T-helper 1 cell treated with Interleukin-12 subunit alpha and Interleukin-12 subunit beta and Interleukin-4 antibody, amounts not matched to agents 30 ng/mL and 1 ng/mL, for 36 hours (primary cell): Measurements from ENCODE around the gene DENR. TPM values are rescaled to one million over a fixed set of nuclear protein-coding genes. Genes with fewer than 3 reads are reported as not detected.
"Not testable (repeated sequence)": the region's sequence is repeated elsewhere in the genome, so short reads cannot be mapped to it uniquely, and the experiment has no call there.

ENCODE experiments used
- intact Hi-C: fragments of 100-400 bp; cut with micrococcal nuclease; formaldehyde crosslinking; loops from one replicate; pipeline ENCODE4 v1.15.1; 2024
- total RNA-seq: library from RNA; stranded (reverse); gene quantifications from 2 replicates; pipeline ENCODE4 v1.2.3, GENCODE V29; 2022

DENR gene, protein sequence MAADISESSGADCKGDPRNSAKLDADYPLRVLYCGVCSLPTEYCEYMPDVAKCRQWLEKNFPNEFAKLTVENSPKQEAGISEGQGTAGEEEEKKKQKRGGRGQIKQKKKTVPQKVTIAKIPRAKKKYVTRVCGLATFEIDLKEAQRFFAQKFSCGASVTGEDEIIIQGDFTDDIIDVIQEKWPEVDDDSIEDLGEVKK
- 64.6 and 69.6 TPM in 2 replicates for total RNA-seq

GRCh38 chr12:122752464-122753318 is at the start of gene DENR:
TSS of gene DENR (plus strand) at chr12:122752824. CDS start at chr12:122753702, 878 bp downstream.
- intact Hi-C loops = loop anchor here (1.0 to 10.0 kb wide), 12 partner anchors 22 to 668 kb away; partner anchors contain the start of genes ABCB9, CCDC62, DIABLO and HCAR1

GRCh38 chr12:122702890-122703611 is 49.6 kb upstream of the DENR start, which contains the start of gene HCAR2:
TSS of gene HCAR2 (minus strand) at chr12:122703357. CDS start at chr12:122703283, 74 bp downstream.
- intact Hi-C loops = not testable (repeated sequence)

- intact Hi-C loops = not testable (repeated sequence)
Measured at GRCh38 chr12:122703841-122704240, 48.8 kb upstream of the DENR start.

GRCh38 chr12:122709287-122709686 is 43.3 kb upstream of the DENR start:
- intact Hi-C loops = not testable (repeated sequence)

GRCh38 chr12:122710341-122710740 is 42.3 kb upstream of the DENR start:
- intact Hi-C loops = not testable (repeated sequence)

GRCh38 chr12:122711266-122711665 is 41.4 kb upstream of the DENR start:
- intact Hi-C loops = not testable (repeated sequence)

GRCh38 chr12:122713491-122714188 is 39.0 kb upstream of the DENR start:
- intact Hi-C loops = not testable (repeated sequence)

- intact Hi-C loops = not testable (repeated sequence)
Measured at GRCh38 chr12:122715211-122715610, 37.4 kb upstream of the DENR start.

- intact Hi-C loops = not testable (repeated sequence)
Measured at GRCh38 chr12:122716658-122717057, 36.0 kb upstream of the DENR start, which contains the start of gene HCAR3. TSS of gene HCAR3 (minus strand) at chr12:122716811. CDS start at chr12:122716737, 74 bp downstream.

DNA sequence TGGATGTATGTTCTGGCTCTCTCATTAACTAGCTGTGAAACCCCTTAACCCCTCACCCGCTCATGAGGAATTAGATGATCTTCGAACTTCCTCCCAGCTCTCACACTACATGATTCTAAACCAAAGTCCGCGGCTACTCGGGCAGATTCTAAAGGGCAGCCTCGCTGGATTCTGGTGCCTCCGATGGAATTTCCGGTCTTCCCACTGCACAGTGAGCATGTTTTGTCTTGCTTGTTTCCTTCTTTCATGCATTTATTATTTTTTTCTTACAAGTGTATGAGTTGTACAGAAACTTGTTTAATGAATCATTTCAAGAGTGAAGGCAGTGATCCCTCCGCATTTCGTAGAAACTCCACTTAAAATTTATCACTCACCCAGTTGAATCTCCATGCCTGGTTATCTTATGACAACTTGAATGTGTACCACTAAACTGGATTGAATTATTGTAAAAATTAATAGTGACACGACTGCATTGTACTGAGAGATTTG is 31.5 kb upstream of the DENR start:
- intact Hi-C loops = no loop called here

DNA sequence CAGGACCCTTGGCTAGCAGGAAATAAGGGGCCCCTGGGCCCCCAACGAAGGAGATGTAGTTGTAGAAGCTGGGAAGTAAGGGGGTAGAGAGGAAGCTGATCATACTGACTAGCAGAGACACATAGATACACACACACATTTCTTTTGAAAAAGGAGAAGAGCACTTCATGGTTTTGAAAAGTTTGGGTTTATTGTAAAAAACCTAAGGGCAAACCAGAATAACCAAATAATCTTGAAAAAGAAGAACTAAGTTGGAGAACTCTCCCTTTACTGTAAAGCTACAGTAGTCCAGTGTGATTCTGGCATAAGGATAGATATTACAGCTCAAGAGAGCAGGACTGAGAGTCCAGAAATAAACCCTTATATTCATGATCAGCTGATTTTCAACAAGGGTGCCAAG is 30.2 kb upstream of the DENR start:
- intact Hi-C loops = no loop called here

GRCh38 chr12:122724641-122725243 is 27.9 kb upstream of the DENR start:
- intact Hi-C loops = loop anchor here (5.0 kb wide), 1 partner anchor 197 kb away; the partner anchor contains the start of genes KNTC1 and RSRC2

DNA sequence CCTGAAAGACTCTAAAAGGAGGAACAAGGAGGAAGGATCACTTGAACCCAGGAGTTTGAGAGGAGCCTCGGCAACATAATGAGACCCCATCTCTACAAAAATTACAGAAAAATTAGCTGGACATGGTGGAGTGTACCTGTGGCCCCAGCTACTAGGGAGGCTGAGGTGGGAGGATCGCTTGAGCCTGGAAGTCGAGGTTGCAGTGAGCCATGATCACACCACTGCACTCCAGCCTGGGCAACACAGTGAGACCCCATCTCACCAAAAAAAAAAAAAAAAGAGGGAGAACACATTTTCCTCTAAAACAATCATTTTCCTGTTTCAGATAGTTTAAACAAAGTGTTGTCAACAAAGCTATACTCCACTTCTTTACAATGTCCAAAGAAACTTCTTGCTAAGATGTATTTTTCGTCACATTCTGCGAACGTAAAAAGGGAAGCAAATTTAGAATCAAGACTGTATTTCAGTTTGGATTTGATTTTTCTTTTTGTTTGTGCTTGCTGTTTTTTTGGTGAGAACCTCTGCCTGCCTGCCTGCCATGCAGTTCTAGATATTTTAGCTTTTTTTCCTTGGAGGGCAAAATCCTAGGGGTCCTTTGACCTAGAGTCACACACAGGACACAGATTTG is 27.1 kb upstream of the DENR start:
- intact Hi-C loops = loop anchor here (5.0 kb wide), 1 partner anchor 198 kb away; the partner anchor contains the start of genes KNTC1 and RSRC2

DNA sequence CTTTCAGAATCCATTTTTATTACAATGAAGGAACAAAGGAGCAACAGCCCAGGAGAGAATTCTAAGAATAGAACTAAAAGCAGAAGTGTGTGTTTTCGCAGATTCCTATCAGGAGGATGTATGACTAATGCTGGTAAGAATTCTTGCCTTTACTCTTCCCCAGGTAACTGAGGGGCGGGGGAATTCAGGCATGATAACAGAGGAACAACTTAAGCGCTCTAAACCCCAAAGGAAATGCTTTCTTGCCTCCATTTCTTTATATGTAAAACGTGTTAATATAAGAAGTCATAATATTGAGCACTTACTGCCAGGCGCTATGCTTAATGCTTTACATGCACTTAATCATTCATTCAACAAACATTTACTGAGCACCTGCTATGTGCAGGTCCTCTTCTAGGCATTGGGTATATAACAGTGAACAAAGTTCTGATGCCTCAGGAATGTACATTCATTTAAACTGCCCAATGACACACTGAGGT is 26.5 kb upstream of the DENR start:
- intact Hi-C loops = loop anchor here (5.0 kb wide), 1 partner anchor 199 kb away; the partner anchor contains the start of genes KNTC1 and RSRC2

DNA sequence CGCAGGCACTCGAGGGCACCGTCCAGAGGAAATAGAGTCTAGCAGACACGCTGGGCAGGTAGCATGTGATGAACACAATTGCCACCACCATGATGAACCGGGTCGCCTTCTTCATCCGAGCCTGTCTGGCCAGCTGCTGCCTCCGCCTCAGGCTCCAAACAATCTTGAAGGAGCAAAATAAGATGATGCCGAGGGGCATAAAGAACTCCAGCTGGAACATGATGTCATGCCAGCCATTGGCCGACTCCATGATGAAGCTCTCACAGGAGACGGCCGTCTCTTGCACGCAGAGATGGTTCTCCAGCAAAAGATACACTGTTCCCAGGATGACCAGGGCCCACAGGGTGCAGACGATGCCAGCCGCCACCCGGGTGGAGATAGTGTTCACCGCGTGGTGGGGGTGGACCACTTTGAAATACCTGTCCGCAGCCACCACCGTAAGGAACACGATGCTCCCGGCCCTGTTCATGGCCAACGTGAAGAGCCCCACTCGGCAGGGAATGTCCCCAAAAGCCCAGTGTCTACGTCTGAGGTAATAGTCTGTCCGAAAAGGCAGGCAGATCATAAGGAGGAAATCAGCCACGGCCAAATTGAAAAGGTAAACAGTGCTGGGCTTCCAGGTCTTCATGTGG is 22.9 kb upstream of the DENR start:
- intact Hi-C loops = loop anchor here (1.0 to 5.0 kb wide), 2 partner anchors 23 to 202 kb away; partner anchors contain the start of genes DENR, KNTC1 and RSRC2

GRCh38 chr12:122730215-122731014 is 22.2 kb upstream of the DENR start, which contains the start of gene HCAR1:
TSS of gene HCAR1 (minus strand) at chr12:122730844. CDS start at chr12:122730339, 505 bp downstream.
- intact Hi-C loops = loop anchor here (1.0 kb wide), 1 partner anchor 22 kb away; the partner anchor contains the start of gene DENR

DNA sequence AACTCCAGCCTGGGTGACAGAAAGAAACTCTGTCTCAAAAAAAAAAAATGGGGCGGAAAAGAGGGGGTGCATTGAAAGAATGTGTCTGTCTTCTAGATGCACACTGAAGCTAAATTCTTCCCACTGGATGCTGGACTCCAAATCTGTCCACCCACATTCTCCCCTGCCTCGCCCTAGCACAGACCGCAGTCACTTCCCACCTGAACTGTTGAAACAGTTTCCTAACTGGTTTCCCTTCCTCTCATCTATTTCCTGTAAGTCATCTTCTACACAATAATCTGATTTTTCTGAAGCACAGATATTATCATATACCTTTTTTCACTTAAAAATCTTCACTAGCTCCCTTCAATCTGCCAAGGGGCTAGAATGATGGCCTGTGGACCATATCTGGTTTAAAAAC is 20.5 kb upstream of the DENR start:
- intact Hi-C loops = loop anchor here (2.0 kb wide), 1 partner anchor 85 kb away; no protein-coding TSS in a partner anchor

GRCh38 chr12:122732611-122733010 is 20.0 kb upstream of the DENR start:
- intact Hi-C loops = loop anchor here (2.0 kb wide), 1 partner anchor 86 kb away; no protein-coding TSS in a partner anchor
